Measurements from ENCODE around the gene EARS2. TPM values are rescaled to one million over a fixed set of nuclear protein-coding genes. Genes with fewer than 3 reads are reported as not detected.

EARS2 gene
- total and polyA plus RNA-seq, 2 of the 4 experiments (the other 2 are of a cell fraction) = 28.1 to 37.8 TPM

GRCh38 chr16:23515881-23516280 lies 41.3 kb downstream of the EARS2 start:
- no peak overlapping the region for H3K4me3 ChIP-seq (ENCODE audit: insufficient read depth, low read depth, low read length)
- H2AK9ac ChIP-seq (replicated peaks; ENCODE audit: low read depth, low read length, poor library complexity) = no peak overlapping the region
- TF ChIP-seq USF2 (IDR thresholded peaks at IDR 0.05; ENCODE audit: low read depth, low read length) = no peak
- no peak for TF ChIP-seq ELK1 (IDR thresholded peaks at IDR 0.05; ENCODE audit: borderline replicate concordance, low read depth, low read length)
- H2BK15ac ChIP-seq (ENCODE audit: low read depth, low read length) = no peak overlapping the region
- DNase-seq (no peak), ATAC-seq (ENCODE audit: low read depth) (no peak)
- H3K27ac ChIP-seq (ENCODE audit: insufficient read depth, low read length) = no peak overlapping the region
- H3K23ac ChIP-seq (ENCODE audit: low read depth, low read length) = no peak overlapping the region
- no peak overlapping the region for H3K56ac ChIP-seq (ENCODE audit: extremely low read depth, insufficient read depth, low read length)
- no peak overlapping the region for H2AFZ ChIP-seq (replicated peaks; ENCODE audit: low read length, poor library complexity)
- H3K14ac ChIP-seq (replicated peaks; ENCODE audit: low read depth, low read length) = no peak overlapping the region
- H4K5ac ChIP-seq (ENCODE audit: low read depth, low read length) = no peak overlapping the region
- ChIA-PET POLR2A (ENCODE audit: unreplicated experiment) (no interaction called here), CTCF (interaction anchor here (0.6 kb wide), 2 partner anchors 12 to 51 kb away, joined by 3 to 4 read pairs; no protein-coding TSS in a partner anchor)
- no peak overlapping the region for H3K18ac ChIP-seq (ENCODE audit: low read depth, low read length)
- in situ Hi-C loops (cut with MboI; ENCODE audit: low sequenced_read_pairs) (no loop called here), dilution Hi-C loops (cut with HindIII; ENCODE audit: low sequenced_read_pairs, unreplicated experiment) (no loop called here), intact Hi-C loops (cut with micrococcal nuclease) (no loop called here)
- no peak overlapping the region for H2AK5ac ChIP-seq (ENCODE audit: low read depth, low read length)
- no peaks in the 10 kb centered on the region for H4K20me1 ChIP-seq (ENCODE audit: insufficient read depth, low read length)
- no peak overlapping the region for H3K4me2 ChIP-seq (ENCODE audit: low read depth, low read length)
- H2BK20ac ChIP-seq (ENCODE audit: low read depth, low read length) = no peak overlapping the region
- H4K91ac ChIP-seq (ENCODE audit: insufficient read depth, low read depth, low read length) = no peak overlapping the region
- H2BK5ac ChIP-seq (ENCODE audit: low read depth, low read length, poor library complexity, severe bottlenecking) = no peak overlapping the region
- BruUV-seq (replicated peaks) = no TSS peak
- no peaks in the 10 kb centered on the region for H3K9me3 ChIP-seq (ENCODE audit: control insufficient read depth, insufficient read depth, low read length)
- peaks cover 14% of the 10 kb centered on the region for H3K36me3 ChIP-seq (ENCODE audit: control insufficient read depth, insufficient read depth, low read length)
- 0 out of 2 replicates have a peak, but pooled peaks cover 7% of the 10 kb centered on the region for H3K9me1 ChIP-seq (ENCODE audit: insufficient read depth, low read length)
- 100% methylated on average over 1 of the region's 5 CpGs; no CpG with 5 or more reads in 1 of the 2 experiments for WGBS, 2 experiments (ENCODE audit: extremely low coverage in 2 of 2, insufficient read length in 1 of 2)
- no peaks in the 10 kb centered on the region for H3K27me3 ChIP-seq (ENCODE audit: control insufficient read depth, insufficient read depth, low read length)
- H3K4ac ChIP-seq (ENCODE audit: low read depth, low read length) = no peak overlapping the region
- H2BK120ac ChIP-seq (ENCODE audit: low read depth, low read length) = no peak overlapping the region
- H4K8ac ChIP-seq (ENCODE audit: low read depth in 2 of 2, low read length in 2 of 2) = no peak overlapping the region
- no peaks in the 10 kb centered on the region for H3K4me1 ChIP-seq (ENCODE audit: control insufficient read depth, insufficient read depth, low read length)
- no peak overlapping the region for H3K9ac ChIP-seq (ENCODE audit: low read depth, low read length)
- H3K79me1 ChIP-seq (ENCODE audit: low read depth in 1 of 2, low read length in 2 of 2) = 0 out of 4 replicates have a peak, but pooled peaks cover 0 to 2% of the 10 kb centered on the region in 2 experiments
